Stimulated activated CD4-positive, alpha-beta T cell treated with anti-CD3 and anti-CD28 coated beads, Interleukin-1b, Interleukin-23, amount 100 ng/mL, for 4 hours (primary cell): Measurements from ENCODE around the gene LY6G5C.

Experiments used
- DNase-seq, 2 donors: peaks; one replicate each; pipeline ENCODE4 v3.0.0-alpha.2; 2020; ENCODE audit warnings: low read depth in 2 of 2

Gene LY6G5C

DNA sequence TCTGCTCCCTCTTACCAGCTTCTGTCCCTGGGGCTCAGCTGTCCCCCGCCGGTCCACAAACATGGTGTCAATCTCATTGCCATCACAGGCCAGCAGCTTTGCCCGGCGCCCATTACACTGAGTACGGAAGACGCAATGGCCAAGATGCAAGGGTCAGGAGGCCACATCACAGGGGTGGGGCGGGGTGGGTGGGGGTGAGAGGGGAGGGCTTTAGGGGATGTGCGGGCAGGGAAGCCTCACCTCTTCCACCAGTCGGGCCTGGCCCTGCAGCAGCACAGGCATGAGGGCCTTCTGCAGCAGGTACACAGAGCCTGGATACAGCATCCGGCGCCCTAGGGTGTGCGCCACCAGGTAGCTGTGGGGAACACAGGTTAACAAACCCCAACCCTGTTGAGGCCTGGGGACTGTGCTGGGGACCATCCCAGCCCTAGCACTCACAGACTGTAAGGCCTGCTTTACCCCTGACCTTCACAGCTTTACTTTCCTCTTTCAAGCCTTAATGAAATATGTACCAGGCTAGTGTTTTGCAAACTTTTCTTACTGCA, 10.8 kb upstream of the LY6G5C start:
- DNase-seq, result no peak

GRCh38 chr6:31691078-31691463, 10.2 kb upstream of the LY6G5C start:
- DNase-seq, result no peak

GRCh38 chr6:31690231-31691077, 9.6 kb upstream of the LY6G5C start:
- DNase-seq, result no peak

- DNase-seq, result no peak
Observed at GRCh38 chr6:31689249-31690110, 8.6 kb upstream of the LY6G5C start.

- DNase-seq, result no peak
Observed at GRCh38 chr6:31687860-31688693, 7.2 kb upstream of the LY6G5C start.

DNA sequence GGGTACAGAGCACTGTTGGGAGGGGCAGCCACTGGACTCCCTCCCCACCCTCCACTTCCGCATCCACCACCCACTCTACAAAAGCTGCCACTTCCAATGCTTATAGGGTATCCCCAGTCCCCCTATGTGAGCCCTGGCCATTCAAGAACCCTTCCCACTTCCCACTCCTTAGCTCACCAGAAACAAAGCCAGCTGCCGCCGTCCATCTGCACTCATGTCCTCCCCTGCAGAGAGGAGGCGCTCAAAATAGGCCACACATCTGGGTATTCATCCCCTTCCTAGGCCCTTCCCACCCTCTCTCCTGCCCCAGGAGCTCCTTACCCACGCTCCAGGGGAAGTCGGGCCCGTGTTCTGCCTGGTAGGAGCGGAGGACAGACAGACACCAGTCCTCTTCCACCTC, 6.5 kb upstream of the LY6G5C start:
- DNase-seq, result no peak

DNA sequence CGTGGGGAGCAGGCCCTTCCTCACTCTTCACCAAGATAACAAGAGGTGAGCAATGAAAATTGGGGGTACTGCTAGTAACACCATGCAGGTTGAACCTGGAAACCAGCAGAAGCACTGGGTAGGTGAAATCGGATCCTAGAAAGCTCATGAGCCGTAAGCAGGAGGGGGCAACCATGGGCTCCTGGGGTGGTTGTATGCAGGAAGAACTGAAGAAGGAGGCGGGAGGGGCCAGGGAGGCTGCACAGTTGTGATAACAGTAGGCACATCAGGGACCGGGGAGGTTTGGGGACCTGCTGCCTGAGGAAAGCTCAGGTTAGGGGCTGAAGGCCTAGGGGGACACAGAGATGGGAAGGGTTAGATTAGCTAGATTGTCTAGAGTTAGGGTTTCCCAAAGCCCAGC, 5.6 kb upstream of the LY6G5C start:
- no peak for DNase-seq

GRCh38 chr6:31683591-31683990, 2.7 kb upstream of the LY6G5C start:
- DNase-seq, result no peak

DNA sequence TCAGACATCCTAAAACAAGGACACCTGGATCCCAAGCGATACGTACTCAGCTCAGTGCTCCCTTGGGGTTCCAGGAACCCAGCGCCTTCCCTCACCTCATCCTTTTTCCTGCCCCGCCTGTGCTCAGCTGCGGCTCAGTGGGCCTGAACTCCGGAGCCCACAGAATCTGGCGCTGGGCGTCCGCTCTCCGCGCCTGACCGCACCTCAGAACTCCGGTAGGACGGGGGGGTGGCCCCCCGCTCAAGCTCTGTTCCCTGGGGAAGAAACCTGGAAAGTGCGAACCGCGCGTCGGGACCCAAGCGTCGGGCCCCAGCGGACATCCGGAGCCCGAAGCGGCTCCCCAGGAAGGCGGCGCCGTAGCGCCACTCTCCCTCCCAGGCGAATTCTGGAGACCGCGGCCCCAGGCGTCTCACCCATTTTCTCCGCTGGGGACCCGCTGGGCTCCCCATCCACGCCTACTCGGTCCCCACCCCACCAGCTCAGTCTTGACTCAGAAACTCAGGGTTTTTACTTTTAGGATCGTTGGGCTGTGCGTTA, 336 bp upstream of the LY6G5C start:
- peak in 1 of 2 donors; percentile 39 for DNase-seq

DNA sequence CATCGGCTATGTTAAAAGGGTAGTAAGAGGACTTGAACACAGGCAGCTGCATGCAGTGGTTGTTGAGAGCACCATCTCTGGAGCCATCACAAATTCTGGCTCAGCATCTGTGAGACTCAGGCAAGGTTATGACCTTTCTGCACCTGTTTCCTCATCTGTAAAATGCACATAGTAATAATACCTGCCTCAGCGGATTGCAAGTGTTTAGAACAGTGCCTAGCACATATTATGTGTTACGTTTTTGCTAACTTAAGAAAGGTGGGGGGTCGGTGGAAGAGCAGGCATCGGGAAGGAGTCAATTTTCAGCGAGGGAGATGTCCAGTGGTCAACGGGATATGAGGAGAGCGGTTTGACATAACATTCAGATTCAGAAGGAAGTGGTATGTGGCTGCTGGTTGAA, 2.9 kb downstream of the LY6G5C start:
- no peak for DNase-seq

GRCh38 chr6:31676904-31677303, 4.0 kb downstream of the LY6G5C start:
- DNase-seq, result no peak

DNA sequence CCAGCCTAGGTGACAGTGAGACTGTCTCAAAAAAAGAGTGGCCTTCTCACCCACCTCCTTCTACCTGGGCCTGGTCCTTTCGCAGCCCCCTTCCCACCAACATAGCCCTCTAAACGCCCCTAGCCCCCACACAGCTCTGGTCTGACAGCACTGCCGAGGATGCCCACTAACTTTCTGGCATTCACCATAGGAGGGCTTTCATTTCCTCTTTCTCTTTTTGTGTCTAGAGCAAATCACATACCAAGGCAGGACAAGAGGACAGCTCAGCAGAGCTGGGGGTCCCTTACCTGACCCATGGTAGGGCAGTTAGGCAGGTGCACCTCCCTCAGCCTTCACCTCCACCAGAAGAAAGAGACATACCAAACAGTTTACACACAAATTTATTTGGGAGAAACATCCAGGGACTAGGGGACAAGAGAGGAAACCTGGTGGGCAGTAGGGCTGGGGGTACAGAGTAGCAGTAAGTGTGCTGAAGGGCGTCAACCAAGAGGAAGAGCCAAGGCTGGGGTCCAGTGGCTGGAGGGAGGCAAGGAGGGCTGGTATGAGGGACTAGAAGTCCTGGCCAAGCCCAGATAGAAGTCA, 4.5 kb downstream of the LY6G5C start:
- no peak for DNase-seq

GRCh38 chr6:31669676-31670075, 11.2 kb downstream of the LY6G5C start, which contains the start of gene LY6G5B:
LY6G5B (plus strand) TSS chr6:31669976; CDS start chr6:31670951, 975 bp downstream.
- no peak for DNase-seq

DNA sequence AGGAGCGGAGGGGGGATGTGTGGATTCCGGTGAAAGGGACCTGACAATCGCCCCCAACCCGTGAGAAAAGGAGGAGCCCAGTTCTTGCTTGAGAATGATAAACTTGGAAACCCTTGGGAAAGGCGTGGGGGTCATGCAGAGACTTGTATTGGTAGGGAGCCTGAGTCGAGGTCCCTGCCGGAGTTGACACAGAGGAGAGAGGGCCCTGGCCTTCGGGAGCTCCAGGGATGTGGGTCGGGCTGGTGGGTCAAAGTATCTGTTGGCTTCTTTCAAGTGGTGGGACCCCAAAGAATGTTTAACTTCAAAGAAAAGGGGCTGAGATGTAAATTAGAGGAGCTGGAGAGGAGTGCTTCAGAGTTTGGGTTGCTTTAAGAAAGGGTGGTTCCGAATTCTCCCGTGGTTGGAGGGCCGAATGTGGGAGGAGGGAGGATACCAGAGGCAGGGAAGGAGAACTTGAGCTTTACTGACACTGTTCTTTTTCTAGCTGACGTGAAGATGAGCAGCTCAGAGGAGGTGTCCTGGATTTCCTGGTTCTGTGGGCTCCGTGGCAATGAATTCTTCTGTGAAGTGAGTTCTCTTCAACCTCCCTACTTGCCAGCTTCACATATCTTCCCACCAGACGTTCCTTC, 14.4 kb downstream of the LY6G5C start:
- DNase-seq, result no peak

DNA sequence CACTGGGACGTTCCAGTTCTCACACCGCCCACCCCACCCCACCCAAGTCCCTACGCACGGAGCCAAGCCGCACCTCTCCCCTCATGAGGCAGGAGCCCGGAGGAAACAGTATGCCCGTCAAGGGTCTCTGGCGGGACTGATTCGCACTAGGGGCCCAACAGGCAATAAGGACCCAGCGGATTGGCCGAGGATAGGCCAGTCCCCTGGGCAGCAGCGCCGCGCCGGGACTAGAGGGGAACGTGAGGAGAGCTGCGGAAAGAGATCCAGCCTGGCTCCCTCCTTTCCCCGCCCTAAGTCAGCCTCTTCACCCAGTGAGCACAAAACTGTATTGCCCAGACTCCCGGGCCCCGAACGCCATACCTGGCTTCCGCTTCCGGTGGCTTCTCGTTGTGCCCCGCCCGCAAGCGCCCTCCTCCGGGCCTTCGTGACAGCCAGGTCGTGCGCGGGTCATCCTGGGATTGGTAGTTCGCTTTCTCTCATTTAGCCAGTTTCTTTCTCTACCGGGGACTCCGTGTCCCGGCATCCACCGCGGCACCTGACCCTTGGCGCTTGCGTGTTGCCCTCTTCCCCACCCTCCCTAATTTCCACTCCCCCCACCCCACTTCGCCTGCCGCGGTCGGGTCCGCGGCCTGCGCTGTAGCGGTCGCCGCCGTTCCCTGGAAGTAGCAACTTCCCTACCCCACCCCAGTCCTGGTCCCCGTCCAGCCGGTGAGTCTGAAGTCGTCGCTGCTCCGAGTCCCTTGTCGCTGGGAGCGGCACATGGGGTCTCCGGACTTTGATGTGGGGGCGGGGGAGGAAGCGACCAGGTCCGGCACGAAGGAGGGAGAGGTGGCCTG, 15.1 kb downstream of the LY6G5C start, which contains the start of gene CSNK2B:
Gene CSNK2B (plus strand): TSS at position 580 of the 836 bp plus-strand sequence. CDS start 752 bp downstream, outside the sequence.
- peak; percentile 93 to 94 for DNase-seq

DNA sequence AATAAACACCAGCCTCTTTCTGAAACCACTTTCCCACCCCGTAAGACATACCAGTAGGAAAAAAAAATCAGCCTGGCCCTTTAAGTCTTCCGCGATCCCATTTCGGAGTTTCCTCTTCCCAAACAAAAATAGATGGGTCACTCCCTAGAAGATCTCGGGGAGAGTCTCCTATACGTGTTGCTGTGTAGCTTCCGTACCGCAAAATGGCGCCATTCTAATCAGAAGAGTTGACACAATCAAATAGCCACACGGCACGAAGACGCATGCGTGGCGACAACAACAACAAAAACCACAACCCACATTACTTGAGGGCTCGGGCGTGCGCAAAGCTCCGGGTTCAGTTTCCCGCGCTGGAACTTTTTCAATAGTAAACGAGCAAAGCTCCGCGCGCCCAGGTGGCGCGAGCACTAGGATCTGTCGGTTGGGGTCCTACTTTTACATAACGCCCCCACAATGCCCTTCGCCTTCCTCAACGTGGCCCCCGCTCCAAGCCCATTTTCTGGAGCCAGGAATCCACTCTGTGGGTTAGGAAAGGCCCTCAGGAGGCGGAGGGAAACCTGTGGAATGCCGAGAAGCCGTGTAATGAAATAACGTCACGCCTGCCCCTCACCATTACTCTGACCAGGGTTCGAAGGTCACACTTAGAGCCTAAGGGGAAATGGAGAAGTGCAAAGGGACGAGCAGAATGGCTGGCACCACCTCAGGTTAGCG, 15.9 kb downstream of the LY6G5C start, which contains the start of gene GPANK1:
Gene GPANK1 (minus strand): TSS at position 208 of the 711 bp plus-strand sequence. CDS start 519 bp downstream, outside the sequence.
- DNase-seq, result peak; percentile 72 to 83

GRCh38 chr6:31663961-31664789, 16.7 kb downstream of the LY6G5C start:
- no peak for DNase-seq
